GM06990 (cell line): ENCODE data around the gene GGT5.
"Not testable (repeated sequence)": the region's sequence is repeated elsewhere in the genome, so short reads cannot be mapped to it uniquely, and the experiment has no call there.

Experiments used
- DNase-seq: peaks from one replicate; pipeline ENCODE4 v3.0.0-alpha.2; 2011; ENCODE audit not compliant: insufficient read length; ENCODE audit errors: extremely low read depth
- H3K27me3 ChIP-seq: replicated peaks from 2 replicates; pipeline ENCODE4 v1.6.0; 2011; ENCODE audit warnings: low read length; ENCODE audit not compliant: control insufficient read depth, insufficient read depth
- H3K36me3 ChIP-seq: 2 replicates; pipeline ENCODE4 v1.5.1; 2011; ENCODE audit warnings: low read length; ENCODE audit not compliant: control insufficient read depth, insufficient read depth
- H3K4me3 ChIP-seq: replicated peaks from 2 replicates; pipeline ENCODE4 v1.5.1; 2011; ENCODE audit warnings: low read depth, mild to moderate bottlenecking, control low read depth, low read length
- CTCF ChIP-seq: IDR thresholded peaks from 2 replicates; pipeline ENCODE4 v1.5.1; 2011; ENCODE audit warnings: low read length, control low read depth, mild to moderate bottlenecking, inconsistent platforms; ENCODE audit not compliant: insufficient read depth, poor library complexity, severe bottlenecking

The GGT5 gene

GRCh38 chr22:24259459-24259858, 14.6 kb upstream of the GGT5 start:
- peak; percentile 51 for TF ChIP-seq CTCF
- not testable (repeated sequence) for H3K27me3 ChIP-seq, H3K4me3 ChIP-seq, H3K36me3 ChIP-seq
- peak; percentile 57 for DNase-seq

GRCh38 chr22:24256736-24257135, 11.9 kb upstream of the GGT5 start:
- not testable (repeated sequence) for DNase-seq, H3K36me3 ChIP-seq, H3K4me3 ChIP-seq, H3K27me3 ChIP-seq

- DNase-seq, H3K27me3 ChIP-seq, H3K4me3 ChIP-seq, H3K36me3 ChIP-seq: not testable (repeated sequence)
These were observed 11.3 kb upstream of the GGT5 start for GRCh38 chr22:24256136-24256535.

- not testable (repeated sequence) for H3K27me3 ChIP-seq, H3K4me3 ChIP-seq, H3K36me3 ChIP-seq, DNase-seq
These were observed 8.2 kb upstream of the GGT5 start for GRCh38 chr22:24253126-24253525.

DNA sequence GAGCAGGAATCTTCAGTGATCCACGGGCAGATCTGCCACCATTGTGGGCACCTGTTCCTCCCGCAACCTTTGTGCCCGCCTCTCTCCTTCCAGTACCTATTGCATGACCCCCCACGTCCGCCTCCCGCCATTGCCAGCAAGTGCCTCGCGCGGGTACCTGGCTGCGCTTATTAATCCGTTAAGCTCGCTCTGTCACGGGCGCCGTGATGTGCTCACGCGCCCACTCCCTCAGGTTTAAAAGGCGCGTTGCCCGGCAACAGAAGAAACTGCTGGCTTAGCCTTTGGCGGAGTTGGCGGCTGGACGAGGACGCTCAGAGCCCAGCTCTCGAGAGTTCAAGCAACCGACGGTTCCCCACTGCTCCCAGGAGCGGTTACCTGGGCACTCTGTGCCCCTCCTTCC, 6.4 kb upstream of the GGT5 start:
- not testable (repeated sequence) for DNase-seq, H3K4me3 ChIP-seq, H3K36me3 ChIP-seq, H3K27me3 ChIP-seq

DNA sequence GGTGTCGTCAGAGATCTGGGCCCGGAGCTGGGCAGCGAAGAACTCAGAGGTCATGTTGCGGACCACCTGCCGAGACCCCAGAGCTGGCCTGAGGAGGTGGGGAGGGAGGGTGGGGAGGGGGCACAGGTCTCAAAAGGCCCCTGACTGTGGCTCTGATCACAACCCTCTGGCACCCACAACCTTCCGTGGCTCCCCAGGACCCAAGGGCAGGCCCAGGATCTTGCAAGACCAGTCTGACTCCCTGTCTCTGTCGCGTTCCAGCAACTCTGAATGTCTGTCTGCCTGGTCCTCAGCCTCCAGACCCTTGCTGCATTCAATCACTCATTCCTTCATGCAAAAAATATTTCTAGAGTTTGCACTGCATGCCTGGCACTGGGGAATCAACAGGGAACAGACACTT, 4.5 kb upstream of the GGT5 start:
- H3K27me3 ChIP-seq, H3K4me3 ChIP-seq, DNase-seq, H3K36me3 ChIP-seq: not testable (repeated sequence)

DNA sequence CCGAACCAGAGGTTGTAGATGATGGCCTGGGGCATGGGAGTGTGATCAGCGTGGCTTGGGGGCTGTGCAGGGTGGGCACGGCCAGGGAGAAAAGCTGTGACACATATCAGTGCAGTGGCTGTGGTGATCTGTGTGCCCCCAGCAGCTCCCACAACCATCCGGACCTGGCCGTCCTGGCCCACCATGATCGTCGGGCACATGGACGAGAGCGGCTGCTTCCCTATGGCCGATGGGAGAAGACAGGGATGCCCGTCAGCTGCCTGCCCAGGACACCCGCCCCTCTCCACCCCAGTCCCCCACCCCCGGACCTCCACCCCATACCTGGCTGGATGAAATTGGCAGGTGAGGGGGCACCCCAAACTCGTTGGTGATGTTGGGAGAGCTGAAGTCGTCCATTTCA, 3.7 kb upstream of the GGT5 start:
- not testable (repeated sequence) for DNase-seq, H3K27me3 ChIP-seq, H3K4me3 ChIP-seq, H3K36me3 ChIP-seq

DNA sequence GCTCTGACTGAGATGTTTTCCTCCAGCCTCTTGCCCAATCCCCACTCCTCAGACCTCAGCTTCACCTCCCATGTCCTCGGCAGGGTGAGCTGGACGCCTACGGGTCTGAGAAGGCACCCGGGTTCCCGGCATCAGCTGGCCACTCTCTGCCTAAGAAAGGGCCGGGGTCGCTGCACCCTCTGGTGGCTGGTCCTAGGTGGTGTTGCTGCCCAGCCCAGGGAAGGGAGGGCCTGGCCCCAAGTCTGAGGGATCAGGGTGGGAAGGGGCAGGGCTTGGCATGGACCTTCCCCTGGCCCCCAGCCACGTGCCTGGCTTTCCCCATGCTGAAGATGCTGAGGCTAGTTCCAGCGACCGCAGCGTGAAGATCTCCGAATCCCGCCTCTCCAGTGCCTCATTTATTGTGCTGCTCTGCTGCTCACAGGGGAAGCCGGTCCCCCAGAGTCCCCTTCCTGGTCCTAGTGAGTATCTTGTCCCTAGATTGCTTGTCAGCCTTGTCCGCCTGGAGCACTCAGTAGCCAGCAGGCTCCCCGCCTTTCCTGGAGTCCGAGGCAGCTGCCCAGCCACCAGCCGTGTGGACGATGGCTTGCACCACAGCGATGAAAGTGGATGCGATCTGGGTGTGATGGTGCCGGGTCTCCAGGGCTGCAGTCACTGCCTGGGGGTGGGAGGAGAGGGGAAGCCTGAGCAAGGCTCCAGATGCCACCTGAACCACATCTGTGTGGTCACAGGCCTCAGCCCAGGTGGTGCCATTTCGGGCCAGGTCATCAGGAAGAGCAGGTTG, 2.9 kb upstream of the GGT5 start:
- peak; percentile 81 for TF ChIP-seq CTCF
- Histone ChIP-seq H3K27me3 (no peaks in the 10 kb centered on the region), H3K36me3 (no peaks in the 10 kb centered on the region), H3K4me3 (no peak overlapping the region)
- peak; percentile 37 for DNase-seq

GRCh38 chr22:24247011-24247507, 2.2 kb upstream of the GGT5 start:
- H3K27me3 ChIP-seq: no peaks in the 10 kb centered on the region
- no peak for DNase-seq
- H3K4me3 ChIP-seq: no peak overlapping the region
- H3K36me3 ChIP-seq: no peaks in the 10 kb centered on the region
- TF ChIP-seq CTCF: no peak

DNA sequence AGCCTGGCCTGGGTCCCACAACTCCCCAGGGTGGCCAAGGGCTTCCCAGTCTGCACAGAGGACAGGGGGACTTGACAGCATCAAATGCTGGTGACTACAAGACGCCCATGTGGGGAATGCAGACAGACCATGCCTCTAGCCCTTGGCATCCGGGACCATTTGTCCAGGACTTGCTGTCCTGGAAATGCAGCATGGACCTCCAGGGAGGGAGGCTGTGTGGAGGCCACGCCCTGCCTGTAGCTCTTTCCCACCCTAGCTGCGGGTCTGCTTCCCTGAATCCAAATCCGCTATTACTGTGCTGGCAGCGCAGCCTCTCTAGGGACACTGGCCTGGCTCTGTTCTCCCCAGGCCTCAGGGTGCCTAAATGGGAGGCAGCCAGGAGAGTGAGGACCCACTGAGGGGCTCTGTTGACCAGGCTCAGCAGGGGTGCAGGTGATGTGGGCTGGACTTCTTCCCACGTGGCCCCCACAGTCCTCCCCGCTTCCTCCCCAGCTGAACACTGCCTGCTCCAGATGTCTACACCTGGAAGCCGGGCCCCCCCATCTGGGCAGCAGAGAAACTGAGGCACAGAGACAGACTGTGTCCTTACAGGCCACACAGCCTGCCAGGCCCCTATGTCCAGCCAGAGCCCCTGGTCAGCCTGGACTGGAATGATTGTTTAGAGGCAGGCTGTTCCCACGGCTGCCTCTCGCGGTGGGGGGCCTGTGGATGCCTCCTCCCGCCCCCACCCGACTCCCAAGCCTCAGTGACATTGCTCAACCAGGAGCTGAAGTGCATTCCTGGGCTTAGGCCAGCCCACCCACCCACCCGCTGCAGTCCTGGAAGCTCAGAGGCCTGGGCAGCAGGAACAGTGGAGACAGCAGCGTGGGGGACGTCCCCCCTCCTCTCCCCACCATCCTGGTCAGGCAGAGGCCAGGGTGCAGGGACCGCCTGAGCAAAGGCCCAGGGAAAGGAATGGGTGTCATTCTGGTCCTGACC, 991 bp upstream of the GGT5 start:
- DNase-seq, H3K27me3 ChIP-seq, H3K36me3 ChIP-seq, H3K4me3 ChIP-seq: not testable (repeated sequence)
